A549 (cell line): ENCODE measurements around the gene ECE1. TPM values are rescaled to one million over a fixed set of nuclear protein-coding genes. Genes with fewer than 3 reads are reported as not detected.

Experiments used
- ATAC-seq, 2 experiments: fragments of 200-7000 bp in 1 of 2; fragments of >200 bp in 1 of 2; cut with Nextera tagmentation in 1 of 2; cut with Tn5 transposase in 1 of 2; 3 replicates each; pipeline versions ENCODE4 v1.8.0 to v1.9.1; 2018 to 2020; ENCODE audit warnings: mild to moderate bottlenecking in 1 of 2, moderate library complexity in 1 of 2
- CTCF ChIA-PET: fragments of 300-600 bp; sonication (Branson Sonifier 250); formaldehyde crosslinking; extraction: SDS; loops from one replicate; lab custom pipeline; 2021; ENCODE audit warnings: antibody characterized with exemption, inconsistent platforms; lab: Yijun Ruan, JAX
- POLR2A ChIA-PET: fragments of 350-600 bp; formaldehyde crosslinking; extraction: SDS; loops from one replicate; lab custom pipeline; 2021; ENCODE audit warnings: antibody characterized with exemption, inconsistent platforms; lab: Yijun Ruan, JAX
- DNase-seq, 2 experiments: peaks; one replicate each; pipeline versions ENCODE4 v3.0.0 to v3.0.0-alpha.2; 2011 to 2016; ENCODE audit warnings: low read depth in 1 of 2, low spot score in 1 of 2
- FAIRE-seq: peaks from 2 replicates; lab custom pipeline; 2011; peaks lifted over from hg19 to GRCh38; lab: Jason Lieb, UNC
- H3K27ac ChIP-seq, 2 experiments: fragments of >200 bp; sonication (Bioruptor Twin); formaldehyde crosslinking; 3 replicates each; pipeline ENCODE4 v1.5.1; 2016 to 2017
- H3K4me1 ChIP-seq: fragments of >200 bp; sonication (Bioruptor Twin); formaldehyde crosslinking; 3 replicates; pipeline ENCODE4 v1.6.1; 2016
- H3K4me2 ChIP-seq: fragments of >200 bp; sonication (Bioruptor Twin); formaldehyde crosslinking; 3 replicates; pipeline ENCODE4 v1.6.1; 2016
- H3K4me3 ChIP-seq: fragments of >200 bp; sonication (Bioruptor Twin); formaldehyde crosslinking; 3 replicates; pipeline ENCODE4 v1.5.1; 2016
- H3K9me3 ChIP-seq: fragments of >200 bp; sonication (Bioruptor Twin); formaldehyde crosslinking; 3 replicates; pipeline ENCODE4 v1.6.1; 2016
- CHD2 ChIP-seq: fragments of 150-350 bp; IDR thresholded peaks from 2 replicates; pipeline ENCODE4 v1.6.1; 2014; ENCODE audit warnings: low read length; ENCODE audit not compliant: partially characterized antibody
- CHD4 ChIP-seq: fragments of 200-600 bp; sonication (generic); IDR thresholded peaks from 2 replicates; pipeline ENCODE4 v1.6.1; 2016; ENCODE audit warnings: antibody characterized with exemption, mild to moderate bottlenecking, borderline replicate concordance
- EHMT2 ChIP-seq: fragments of 200-600 bp; sonication (generic); IDR thresholded peaks from 2 replicates; pipeline ENCODE4 v1.6.1; 2016; ENCODE audit warnings: antibody characterized with exemption, low read depth, mild to moderate bottlenecking, moderate library complexity
- EP300 ChIP-seq, 2 experiments: fragments of >200 bp; sonication (Bioruptor Twin); formaldehyde crosslinking; IDR thresholded peaks; 2 replicates in 1 of 2; 3 replicates in 1 of 2; pipeline ENCODE4 v1.6.1; 2016 to 2017
- GATA3 ChIP-seq: IDR thresholded peaks from 2 replicates; pipeline ENCODE4 v1.6.1; 2012; ENCODE audit warnings: borderline replicate concordance
- HEYL ChIP-seq: fragments of 250-450 bp; sonication (Bioruptor Pico); IDR thresholded peaks from 2 replicates; pipeline ENCODE4 v1.8.0; 2021; ENCODE audit warnings: mild to moderate bottlenecking, moderate library complexity
- HOXB5 ChIP-seq: fragments of 250-450 bp; sonication (Bioruptor Pico); IDR thresholded peaks from 2 replicates; pipeline ENCODE4 v1.5.0; 2020; ENCODE audit warnings: mild to moderate bottlenecking, moderate library complexity
- JUN ChIP-seq, 2 experiments: fragments of >200 bp; sonication (Bioruptor Twin); formaldehyde crosslinking; IDR thresholded peaks; 2 replicates in 1 of 2; 3 replicates in 1 of 2; pipeline ENCODE4 v1.6.1; 2016 to 2017
- KDM1A ChIP-seq: fragments of 200-600 bp; sonication (generic); IDR thresholded peaks from 2 replicates; pipeline ENCODE4 v1.6.1; 2016; ENCODE audit warnings: low read depth, mild to moderate bottlenecking
- MAFK ChIP-seq: fragments of 450-650 bp; IDR thresholded peaks from 2 replicates; pipeline ENCODE4 v1.6.1; 2014; ENCODE audit not compliant: partially characterized antibody
- MAZ ChIP-seq: fragments of 150-350 bp; IDR thresholded peaks from 2 replicates; pipeline ENCODE4 v1.6.1; 2014; ENCODE audit warnings: antibody characterized with exemption, low read depth, low read length, borderline replicate concordance
- NFE2L2 ChIP-seq: fragments of 150-350 bp; conservative IDR thresholded peaks from 2 replicates; pipeline ENCODE4 v1.6.1; 2014; ENCODE audit warnings: low read length
- NPAS2 ChIP-seq: fragments of 250-450 bp; sonication (Bioruptor Pico); IDR thresholded peaks from 2 replicates; pipeline ENCODE4 v1.8.0; 2022; ENCODE audit warnings: mild to moderate bottlenecking, moderate library complexity, borderline replicate concordance
- NR3C1 ChIP-seq: fragments of >200 bp; sonication (Bioruptor Twin); formaldehyde crosslinking; IDR thresholded peaks from 3 replicates; pipeline ENCODE4 v1.6.1; 2017
- POLR2AphosphoS2 ChIP-seq: conservative IDR thresholded peaks from 2 replicates; pipeline ENCODE4 v1.6.1; 2012; ENCODE audit warnings: low read length, improper control_type of control experiment, inconsistent platforms
- RAD21 ChIP-seq, 2 experiments: fragments of >200 bp in 1 of 2; sonication (Bioruptor Twin) in 1 of 2; formaldehyde crosslinking in 1 of 2; IDR thresholded peaks in 1 of 2; conservative IDR thresholded peaks in 1 of 2; 2 replicates in 1 of 2; 3 replicates in 1 of 2; pipeline ENCODE4 v1.6.1; 2012 to 2018; ENCODE audit warnings: inconsistent platforms in 1 of 2
- RNF2 ChIP-seq: fragments of 200-600 bp; sonication (generic); IDR thresholded peaks from 2 replicates; pipeline ENCODE4 v1.6.1; 2016; ENCODE audit warnings: low read depth, mild to moderate bottlenecking, antibody characterized with exemption, moderate library complexity, borderline replicate concordance
- TFCP2L1 ChIP-seq: fragments of 250-450 bp; sonication (Bioruptor Pico); IDR thresholded peaks from 2 replicates; pipeline ENCODE4 v1.5.0; 2021; ENCODE audit warnings: mild to moderate bottlenecking
- TP53 ChIP-seq: fragments of 250-450 bp; sonication (Bioruptor Pico); IDR thresholded peaks from 2 replicates; pipeline ENCODE4 v1.5.0; 2021; ENCODE audit warnings: mild to moderate bottlenecking, moderate library complexity
- WGBS: methylation state at CpG from one replicate; pipeline ENCODE4 v1.1.6; 2017; ENCODE audit errors: missing lambda C conversion rate; 5-methylcytosine and 5-hydroxymethylcytosine counted together
- polyA plus RNA-seq, 4 experiments: library from polyadenylated mRNA; depleted of rRNA in 3 of 4; stranded (reverse); fragments of >200 nt; fragmentation: RNase III in 1 of 4; extraction: RNeasy Plus Mini Kit Qiagen cat#74134 plus additional on column Dnase treatment in 1 of 4; gene quantifications; 2 replicates in 3 of 4; 3 replicates in 1 of 4; pipeline ENCODE4 v1.2.3, GENCODE V29; 2011 to 2017
- TF ChIP-seq, protein P1 (sequence below): fragments of 200-600 bp; sonication (generic); IDR thresholded peaks from 2 replicates; pipeline ENCODE4 v1.6.1; 2016; ENCODE audit warnings: antibody characterized with exemption, mild to moderate bottlenecking, moderate library complexity
- TF ChIP-seq, protein P2 (sequence below): fragments of 250-450 bp; sonication (Bioruptor Pico); IDR thresholded peaks from 2 replicates; pipeline ENCODE4 v1.5.0; 2020; ENCODE audit warnings: low read depth, mild to moderate bottlenecking, moderate library complexity
- TF ChIP-seq, protein P3 (sequence below): fragments of 250-450 bp; sonication (Bioruptor Pico); IDR thresholded peaks from 2 replicates; pipeline ENCODE4 v1.5.0; 2021; ENCODE audit warnings: mild to moderate bottlenecking, moderate library complexity, borderline replicate concordance
- TF ChIP-seq, protein P4 (sequence below): fragments of 150-350 bp; IDR thresholded peaks from 2 replicates; pipeline ENCODE4 v1.6.1; 2014; ENCODE audit warnings: low read depth, mild to moderate bottlenecking, low read length
- TF ChIP-seq, protein P5 (sequence below): fragments of 450-650 bp; IDR thresholded peaks from 2 replicates; pipeline ENCODE4 v1.6.1; 2014; ENCODE audit warnings: antibody characterized with exemption
- TF ChIP-seq, protein P6 (sequence below): fragments of >200 bp; sonication (Bioruptor Twin); formaldehyde crosslinking; IDR thresholded peaks from 2 replicates; pipeline ENCODE4 v1.6.1; 2016
- TF ChIP-seq, protein P7 (sequence below): IDR thresholded peaks from 2 replicates; pipeline ENCODE4 v1.6.1; 2012

The ECE1 gene
- polyA plus RNA-seq, 2 of the 4 experiments (the other 2 are of a cell fraction): 45.7 to 86.4 TPM

DNA sequence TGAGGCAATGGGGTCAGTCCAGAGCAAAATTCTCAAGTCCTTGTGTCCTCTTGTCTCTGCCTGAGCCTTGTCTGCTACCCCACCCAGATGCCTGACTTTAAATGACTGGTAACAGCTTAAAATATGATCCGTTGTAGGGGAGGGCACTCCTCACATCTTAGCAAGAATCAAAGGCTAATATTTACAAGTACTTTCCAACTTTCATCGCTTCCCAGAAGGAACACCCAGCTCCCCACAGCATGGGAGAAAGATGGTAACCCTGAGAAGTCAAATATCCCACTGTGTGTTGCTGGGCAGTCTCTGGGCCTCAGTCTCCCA, 5.2 kb downstream of the ECE1 start:
- TF ChIP-seq NPAS2 (CRISPR knock-in tag) (no peak), CHD2 (no peak), CHD4 (no peak), MAFK (no peak), HOXB5 (CRISPR knock-in tag) (no peak), HEYL (CRISPR knock-in tag) (no peak), TFCP2L1 (CRISPR knock-in tag) (no peak), NFE2L2 (no peak), EP300 (IDR thresholded peaks at IDR 0.05) (no peak), POLR2AphosphoS2 (no peak), TP53 (no peak)
- TF ChIP-seq, protein P1, sequence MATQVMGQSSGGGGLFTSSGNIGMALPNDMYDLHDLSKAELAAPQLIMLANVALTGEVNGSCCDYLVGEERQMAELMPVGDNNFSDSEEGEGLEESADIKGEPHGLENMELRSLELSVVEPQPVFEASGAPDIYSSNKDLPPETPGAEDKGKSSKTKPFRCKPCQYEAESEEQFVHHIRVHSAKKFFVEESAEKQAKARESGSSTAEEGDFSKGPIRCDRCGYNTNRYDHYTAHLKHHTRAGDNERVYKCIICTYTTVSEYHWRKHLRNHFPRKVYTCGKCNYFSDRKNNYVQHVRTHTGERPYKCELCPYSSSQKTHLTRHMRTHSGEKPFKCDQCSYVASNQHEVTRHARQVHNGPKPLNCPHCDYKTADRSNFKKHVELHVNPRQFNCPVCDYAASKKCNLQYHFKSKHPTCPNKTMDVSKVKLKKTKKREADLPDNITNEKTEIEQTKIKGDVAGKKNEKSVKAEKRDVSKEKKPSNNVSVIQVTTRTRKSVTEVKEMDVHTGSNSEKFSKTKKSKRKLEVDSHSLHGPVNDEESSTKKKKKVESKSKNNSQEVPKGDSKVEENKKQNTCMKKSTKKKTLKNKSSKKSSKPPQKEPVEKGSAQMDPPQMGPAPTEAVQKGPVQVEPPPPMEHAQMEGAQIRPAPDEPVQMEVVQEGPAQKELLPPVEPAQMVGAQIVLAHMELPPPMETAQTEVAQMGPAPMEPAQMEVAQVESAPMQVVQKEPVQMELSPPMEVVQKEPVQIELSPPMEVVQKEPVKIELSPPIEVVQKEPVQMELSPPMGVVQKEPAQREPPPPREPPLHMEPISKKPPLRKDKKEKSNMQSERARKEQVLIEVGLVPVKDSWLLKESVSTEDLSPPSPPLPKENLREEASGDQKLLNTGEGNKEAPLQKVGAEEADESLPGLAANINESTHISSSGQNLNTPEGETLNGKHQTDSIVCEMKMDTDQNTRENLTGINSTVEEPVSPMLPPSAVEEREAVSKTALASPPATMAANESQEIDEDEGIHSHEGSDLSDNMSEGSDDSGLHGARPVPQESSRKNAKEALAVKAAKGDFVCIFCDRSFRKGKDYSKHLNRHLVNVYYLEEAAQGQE: no peak
- TF ChIP-seq, protein P2, sequence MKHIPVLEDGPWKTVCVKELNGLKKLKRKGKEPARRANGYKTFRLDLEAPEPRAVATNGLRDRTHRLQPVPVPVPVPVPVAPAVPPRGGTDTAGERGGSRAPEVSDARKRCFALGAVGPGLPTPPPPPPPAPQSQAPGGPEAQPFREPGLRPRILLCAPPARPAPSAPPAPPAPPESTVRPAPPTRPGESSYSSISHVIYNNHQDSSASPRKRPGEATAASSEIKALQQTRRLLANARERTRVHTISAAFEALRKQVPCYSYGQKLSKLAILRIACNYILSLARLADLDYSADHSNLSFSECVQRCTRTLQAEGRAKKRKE (CRISPR knock-in tag): no peak
- TF ChIP-seq, protein P3, sequence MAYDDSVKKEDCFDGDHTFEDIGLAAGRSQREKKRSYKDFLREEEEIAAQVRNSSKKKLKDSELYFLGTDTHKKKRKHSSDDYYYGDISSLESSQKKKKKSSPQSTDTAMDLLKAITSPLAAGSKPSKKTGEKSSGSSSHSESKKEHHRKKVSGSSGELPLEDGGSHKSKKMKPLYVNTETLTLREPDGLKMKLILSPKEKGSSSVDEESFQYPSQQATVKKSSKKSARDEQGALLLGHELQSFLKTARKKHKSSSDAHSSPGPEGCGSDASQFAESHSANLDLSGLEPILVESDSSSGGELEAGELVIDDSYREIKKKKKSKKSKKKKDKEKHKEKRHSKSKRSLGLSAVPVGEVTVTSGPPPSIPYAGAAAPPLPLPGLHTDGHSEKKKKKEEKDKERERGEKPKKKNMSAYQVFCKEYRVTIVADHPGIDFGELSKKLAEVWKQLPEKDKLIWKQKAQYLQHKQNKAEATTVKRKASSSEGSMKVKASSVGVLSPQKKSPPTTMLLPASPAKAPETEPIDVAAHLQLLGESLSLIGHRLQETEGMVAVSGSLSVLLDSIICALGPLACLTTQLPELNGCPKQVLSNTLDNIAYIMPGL (CRISPR knock-in tag): no peak
- ATAC-seq: no peak
- no peak for DNase-seq
- no peak overlapping the region for H3K4me3 ChIP-seq
- FAIRE-seq: no peak
- no peaks in the 10 kb centered on the region for H3K9me3 ChIP-seq
- H3K4me2 ChIP-seq: no peak overlapping the region
- WGBS: 70% methylated on average over 2 of the region's 2 CpGs
- CTCF ChIA-PET: interaction anchor here (0.7 to 2.6 kb wide), 3 partner anchors 14 to 50 kb away, joined by 4 to 13 read pairs (median 4); no protein-coding TSS in a partner anchor
- no peak overlapping the region for H3K27ac ChIP-seq
- POLR2A ChIA-PET: no interaction called here
- peaks cover 17% of the 10 kb centered on the region for H3K4me1 ChIP-seq

DNA sequence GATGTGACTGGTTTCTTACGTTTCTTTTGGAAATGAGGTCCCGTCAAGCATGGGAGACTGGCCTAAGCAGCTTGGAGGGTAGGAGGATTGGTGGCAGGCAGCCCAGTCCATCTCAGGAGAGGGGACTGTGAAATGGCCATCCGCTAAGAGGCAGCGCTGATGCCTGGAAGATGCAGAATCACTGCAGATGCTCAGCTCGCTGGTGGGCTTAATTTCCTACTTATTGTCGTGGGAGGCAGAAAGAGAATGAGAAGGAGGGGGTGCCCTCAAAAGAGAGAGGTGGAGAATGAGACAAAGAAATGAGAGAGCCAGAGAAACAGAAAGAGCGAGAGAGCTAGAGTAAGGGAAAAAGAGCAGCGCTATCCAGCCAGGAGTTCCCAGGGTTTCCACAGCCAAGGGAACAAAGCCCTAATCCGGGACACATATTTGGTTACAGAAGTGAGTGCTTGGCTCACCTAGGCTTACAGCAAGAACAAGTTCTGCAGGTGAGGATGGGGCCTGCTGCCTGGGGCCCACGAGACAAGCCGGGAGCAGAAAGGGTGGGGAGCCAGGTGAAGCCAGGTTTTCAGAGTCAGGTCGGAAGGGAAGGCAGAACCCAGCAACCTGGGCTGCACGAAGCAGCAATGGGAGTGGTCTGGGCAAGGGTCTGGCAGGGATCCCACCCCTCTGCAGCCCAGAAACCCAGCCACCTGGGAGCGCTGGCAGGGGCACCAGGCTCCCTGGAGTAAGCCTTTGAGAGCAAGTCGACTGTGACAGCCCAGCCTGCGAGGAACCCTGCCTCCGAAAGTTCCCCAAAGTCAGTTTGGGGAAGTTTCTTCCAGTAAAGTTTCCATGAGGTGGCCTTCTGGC, 5.8 kb downstream of the ECE1 start:
- FAIRE-seq (no peak), DNase-seq (no peak), ATAC-seq (no peak)
- Histone ChIP-seq H3K4me2 (no peak overlapping the region), H3K4me3 (no peak overlapping the region), H3K9me3 (no peaks in the 10 kb centered on the region), H3K4me1 (peaks cover 23% of the 10 kb centered on the region), H3K27ac (no peak overlapping the region)
- POLR2A ChIA-PET: no interaction called here
- CTCF ChIA-PET: interaction anchor here (0.7 to 2.6 kb wide), 3 partner anchors 14 to 29 kb away, joined by 4 to 13 read pairs (median 9); no protein-coding TSS in a partner anchor
- WGBS: 89% methylated on average over 17 of the region's 17 CpGs
- TF ChIP-seq, protein P2 (CRISPR knock-in tag): no peak
- TF ChIP-seq NR3C1 (no peak), EHMT2 (no peak), KDM1A (no peak), RAD21 (conservative IDR thresholded peaks at IDR 0.05 in 1 of 2, IDR thresholded peaks at IDR 0.05 in 1 of 2) (no peak), NPAS2 (CRISPR knock-in tag) (no peak), JUN (IDR thresholded peaks at IDR 0.05) (no peak), MAZ (no peak), RNF2 (no peak), GATA3 (no peak)
- TF ChIP-seq, protein P4, sequence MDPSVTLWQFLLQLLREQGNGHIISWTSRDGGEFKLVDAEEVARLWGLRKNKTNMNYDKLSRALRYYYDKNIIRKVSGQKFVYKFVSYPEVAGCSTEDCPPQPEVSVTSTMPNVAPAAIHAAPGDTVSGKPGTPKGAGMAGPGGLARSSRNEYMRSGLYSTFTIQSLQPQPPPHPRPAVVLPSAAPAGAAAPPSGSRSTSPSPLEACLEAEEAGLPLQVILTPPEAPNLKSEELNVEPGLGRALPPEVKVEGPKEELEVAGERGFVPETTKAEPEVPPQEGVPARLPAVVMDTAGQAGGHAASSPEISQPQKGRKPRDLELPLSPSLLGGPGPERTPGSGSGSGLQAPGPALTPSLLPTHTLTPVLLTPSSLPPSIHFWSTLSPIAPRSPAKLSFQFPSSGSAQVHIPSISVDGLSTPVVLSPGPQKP: no peak
- TF ChIP-seq, protein P5, sequence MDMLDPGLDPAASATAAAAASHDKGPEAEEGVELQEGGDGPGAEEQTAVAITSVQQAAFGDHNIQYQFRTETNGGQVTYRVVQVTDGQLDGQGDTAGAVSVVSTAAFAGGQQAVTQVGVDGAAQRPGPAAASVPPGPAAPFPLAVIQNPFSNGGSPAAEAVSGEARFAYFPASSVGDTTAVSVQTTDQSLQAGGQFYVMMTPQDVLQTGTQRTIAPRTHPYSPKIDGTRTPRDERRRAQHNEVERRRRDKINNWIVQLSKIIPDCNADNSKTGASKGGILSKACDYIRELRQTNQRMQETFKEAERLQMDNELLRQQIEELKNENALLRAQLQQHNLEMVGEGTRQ: no peak
- TF ChIP-seq, protein P6, sequence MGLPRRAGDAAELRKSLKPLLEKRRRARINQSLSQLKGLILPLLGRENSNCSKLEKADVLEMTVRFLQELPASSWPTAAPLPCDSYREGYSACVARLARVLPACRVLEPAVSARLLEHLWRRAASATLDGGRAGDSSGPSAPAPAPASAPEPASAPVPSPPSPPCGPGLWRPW: no peak
- TF ChIP-seq, protein P7, sequence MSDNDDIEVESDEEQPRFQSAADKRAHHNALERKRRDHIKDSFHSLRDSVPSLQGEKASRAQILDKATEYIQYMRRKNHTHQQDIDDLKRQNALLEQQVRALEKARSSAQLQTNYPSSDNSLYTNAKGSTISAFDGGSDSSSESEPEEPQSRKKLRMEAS: no peak
